Measurements from ENCODE around the gene TMPRSS4.

DNA sequence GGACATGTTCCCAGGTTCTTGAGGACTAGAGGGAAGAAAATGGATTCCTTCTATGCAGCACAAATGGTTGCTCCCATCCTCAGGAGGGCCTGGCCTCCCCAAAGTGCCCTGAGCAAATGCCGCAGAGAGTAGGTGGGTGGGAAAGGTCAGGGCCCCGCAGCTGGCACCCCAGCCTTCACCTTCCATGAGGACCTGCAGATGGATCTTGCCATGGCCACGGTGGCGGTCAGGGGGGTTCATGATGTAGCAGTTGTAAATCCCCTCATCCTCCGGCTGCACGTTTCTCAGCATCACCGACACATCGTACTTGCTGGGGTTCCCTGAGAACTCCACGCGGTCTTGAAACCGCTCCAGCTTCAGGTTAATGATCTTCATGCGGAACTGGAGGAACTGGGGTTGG, 91.0 kb downstream of the TMPRSS4 start:
- TF ChIP-seq EZH2 (IDR thresholded peaks at IDR 0.05; ENCODE audit: insufficient read depth, poor library complexity, severe bottlenecking), result no peak
- TF ChIP-seq EZH2phosphoT487 (IDR thresholded peaks at IDR 0.05; ENCODE audit: insufficient read depth, low read depth), result no peak
